ENCODE measurements around the gene PTPRZ1.

Gene PTPRZ1

GRCh38 chr7:122072924-122073599 is 200.1 kb downstream of the PTPRZ1 start:
- no peaks in the 10 kb centered on the region for H3K27me3 ChIP-seq (replicated peaks; ENCODE audit: control insufficient read depth, insufficient read depth, low read length)
- DNase-seq (ENCODE audit: extremely low read depth, insufficient read length) = no peak
- H3K36me3 ChIP-seq (ENCODE audit: control insufficient read depth, insufficient read depth, low read length) = no peaks in the 10 kb centered on the region; the same call in 1 of the 2 replicates
- TF ChIP-seq CTCF (IDR thresholded peaks at IDR 0.05; ENCODE audit: insufficient read depth, low read length, poor library complexity, severe bottlenecking) = no peak
- no peak overlapping the region for H3K4me3 ChIP-seq (replicated peaks; ENCODE audit: low read depth, low read length)

GRCh38 chr7:122073635-122074034 is 200.7 kb downstream of the PTPRZ1 start:
- DNase-seq (ENCODE audit: extremely low read depth, insufficient read length) = no peak
- Histone ChIP-seq H3K36me3 (ENCODE audit: control insufficient read depth, insufficient read depth, low read length) (no peaks in the 10 kb centered on the region; the same call in 1 of the 2 replicates), H3K27me3 (replicated peaks; ENCODE audit: control insufficient read depth, insufficient read depth, low read length) (no peaks in the 10 kb centered on the region), H3K4me3 (replicated peaks; ENCODE audit: low read depth, low read length) (no peak overlapping the region)
- no peak for TF ChIP-seq CTCF (IDR thresholded peaks at IDR 0.05; ENCODE audit: insufficient read depth, low read length, poor library complexity, severe bottlenecking)

GRCh38 chr7:122082160-122082559 is 209.2 kb downstream of the PTPRZ1 start:
- H3K36me3 ChIP-seq (ENCODE audit: control insufficient read depth, insufficient read depth, low read length) = no peaks in the 10 kb centered on the region; the same call in 1 of the 2 replicates
- TF ChIP-seq CTCF (IDR thresholded peaks at IDR 0.05; ENCODE audit: insufficient read depth, low read length, poor library complexity, severe bottlenecking) = no peak
- no peak for DNase-seq (ENCODE audit: extremely low read depth, insufficient read length)
- H3K4me3 ChIP-seq (replicated peaks; ENCODE audit: low read depth, low read length) = no peak overlapping the region
- no peaks in the 10 kb centered on the region for H3K27me3 ChIP-seq (replicated peaks; ENCODE audit: control insufficient read depth, insufficient read depth, low read length)

GRCh38 chr7:122082670-122083069 is 209.7 kb downstream of the PTPRZ1 start:
- Histone ChIP-seq H3K4me3 (replicated peaks; ENCODE audit: low read depth, low read length) (no peak overlapping the region), H3K36me3 (ENCODE audit: control insufficient read depth, insufficient read depth, low read length) (no peaks in the 10 kb centered on the region; the same call in 1 of the 2 replicates), H3K27me3 (replicated peaks; ENCODE audit: control insufficient read depth, insufficient read depth, low read length) (no peaks in the 10 kb centered on the region)
- no peak for DNase-seq (ENCODE audit: extremely low read depth, insufficient read length)
- no peak for TF ChIP-seq CTCF (IDR thresholded peaks at IDR 0.05; ENCODE audit: insufficient read depth, low read length, poor library complexity, severe bottlenecking)

GRCh38 chr7:122092964-122093797 is 220.2 kb downstream of the PTPRZ1 start:
- H3K36me3 ChIP-seq (ENCODE audit: control insufficient read depth, insufficient read depth, low read length) = no peaks in the 10 kb centered on the region
- TF ChIP-seq CTCF (IDR thresholded peaks at IDR 0.05; ENCODE audit: insufficient read depth, low read length, poor library complexity, severe bottlenecking) = peak; percentile 90
- peak; percentile 28 for DNase-seq (ENCODE audit: extremely low read depth, insufficient read length)
- H3K27me3 ChIP-seq (replicated peaks; ENCODE audit: control insufficient read depth, insufficient read depth, low read length) = no peaks in the 10 kb centered on the region
- no peak overlapping the region for H3K4me3 ChIP-seq (replicated peaks; ENCODE audit: low read depth, low read length)
